A549 (cell line): ENCODE data around the gene KCNIP2. TPM values are rescaled to one million over a fixed set of nuclear protein-coding genes. Genes with fewer than 3 reads are reported as not detected.

ENCODE experiments used
- ATAC-seq, 2 experiments: fragments of 200-7000 bp in 1 of 2; fragments of >200 bp in 1 of 2; cut with Nextera tagmentation in 1 of 2; cut with Tn5 transposase in 1 of 2; 3 replicates each; pipeline versions ENCODE4 v1.8.0 to v1.9.1; 2018 to 2020; ENCODE audit warnings: mild to moderate bottlenecking in 1 of 2, moderate library complexity in 1 of 2
- CTCF ChIA-PET: fragments of 300-600 bp; sonication (Branson Sonifier 250); formaldehyde crosslinking; extraction: SDS; loops from one replicate; lab custom pipeline; 2021; ENCODE audit warnings: antibody characterized with exemption, inconsistent platforms; lab: Yijun Ruan, JAX
- POLR2A ChIA-PET: fragments of 350-600 bp; formaldehyde crosslinking; extraction: SDS; loops from one replicate; lab custom pipeline; 2021; ENCODE audit warnings: antibody characterized with exemption, inconsistent platforms; lab: Yijun Ruan, JAX
- DNase-seq, 2 experiments: peaks; one replicate each; pipeline versions ENCODE4 v3.0.0 to v3.0.0-alpha.2; 2011 to 2016; ENCODE audit warnings: low read depth in 1 of 2, low spot score in 1 of 2
- FAIRE-seq: peaks from 2 replicates; lab custom pipeline; 2011; peaks lifted over from hg19 to GRCh38; lab: Jason Lieb, UNC
- H3K27ac ChIP-seq, 2 experiments: fragments of >200 bp; sonication (Bioruptor Twin); formaldehyde crosslinking; 3 replicates each; pipeline ENCODE4 v1.5.1; 2016 to 2017
- H3K4me1 ChIP-seq: fragments of >200 bp; sonication (Bioruptor Twin); formaldehyde crosslinking; 3 replicates; pipeline ENCODE4 v1.6.1; 2016
- H3K4me2 ChIP-seq: fragments of >200 bp; sonication (Bioruptor Twin); formaldehyde crosslinking; 3 replicates; pipeline ENCODE4 v1.6.1; 2016
- H3K4me3 ChIP-seq: fragments of >200 bp; sonication (Bioruptor Twin); formaldehyde crosslinking; 3 replicates; pipeline ENCODE4 v1.5.1; 2016
- H3K9me3 ChIP-seq: fragments of >200 bp; sonication (Bioruptor Twin); formaldehyde crosslinking; 3 replicates; pipeline ENCODE4 v1.6.1; 2016
- BCL3 ChIP-seq: fragments of >200 bp; sonication (Bioruptor Twin); formaldehyde crosslinking; IDR thresholded peaks from 3 replicates; pipeline ENCODE4 v1.6.1; 2016
- BHLHE40 ChIP-seq: IDR thresholded peaks from 2 replicates; pipeline ENCODE4 v1.6.1; 2012; ENCODE audit warnings: low read depth, low read length, inconsistent platforms
- CBX8 ChIP-seq: fragments of 200-600 bp; sonication (generic); IDR thresholded peaks from 2 replicates; pipeline ENCODE4 v1.6.1; 2016
- CHD2 ChIP-seq: fragments of 150-350 bp; IDR thresholded peaks from 2 replicates; pipeline ENCODE4 v1.6.1; 2014; ENCODE audit warnings: low read length; ENCODE audit not compliant: partially characterized antibody
- CHD4 ChIP-seq: fragments of 200-600 bp; sonication (generic); IDR thresholded peaks from 2 replicates; pipeline ENCODE4 v1.6.1; 2016; ENCODE audit warnings: antibody characterized with exemption, mild to moderate bottlenecking, borderline replicate concordance
- E2F6 ChIP-seq: IDR thresholded peaks from 2 replicates; pipeline ENCODE4 v1.6.1; 2012; ENCODE audit warnings: low read depth, borderline replicate concordance
- EHMT2 ChIP-seq: fragments of 200-600 bp; sonication (generic); IDR thresholded peaks from 2 replicates; pipeline ENCODE4 v1.6.1; 2016; ENCODE audit warnings: antibody characterized with exemption, low read depth, mild to moderate bottlenecking, moderate library complexity
- ESRRA ChIP-seq: fragments of 150-350 bp; IDR thresholded peaks from 2 replicates; pipeline ENCODE4 v1.6.1; 2014; ENCODE audit warnings: mild to moderate bottlenecking, low read length, borderline replicate concordance
- FOSL2 ChIP-seq, 2 experiments: fragments of 450-650 bp in 1 of 2; fragments of >200 bp in 1 of 2; sonication (Bioruptor Twin) in 1 of 2; formaldehyde crosslinking; IDR thresholded peaks; 2 replicates each; pipeline versions ENCODE4 v1.5.0 to v1.6.1; 2016 to 2020; ENCODE audit warnings: mild to moderate bottlenecking in 1 of 2, moderate library complexity in 1 of 2
- FOXS1 ChIP-seq: fragments of 250-450 bp; sonication (Bioruptor Pico); IDR thresholded peaks from 2 replicates; pipeline ENCODE4 v1.5.0; 2020; ENCODE audit warnings: mild to moderate bottlenecking, moderate library complexity
- HOXB5 ChIP-seq: fragments of 250-450 bp; sonication (Bioruptor Pico); IDR thresholded peaks from 2 replicates; pipeline ENCODE4 v1.5.0; 2020; ENCODE audit warnings: mild to moderate bottlenecking, moderate library complexity
- JUN ChIP-seq, 2 experiments: fragments of >200 bp; sonication (Bioruptor Twin); formaldehyde crosslinking; IDR thresholded peaks; 2 replicates in 1 of 2; 3 replicates in 1 of 2; pipeline ENCODE4 v1.6.1; 2016 to 2017
- JUNB ChIP-seq: fragments of >200 bp; sonication (Bioruptor Twin); formaldehyde crosslinking; IDR thresholded peaks from 2 replicates; pipeline ENCODE4 v1.6.1; 2016
- MAZ ChIP-seq: fragments of 150-350 bp; IDR thresholded peaks from 2 replicates; pipeline ENCODE4 v1.6.1; 2014; ENCODE audit warnings: antibody characterized with exemption, low read depth, low read length, borderline replicate concordance
- NPAS2 ChIP-seq: fragments of 250-450 bp; sonication (Bioruptor Pico); IDR thresholded peaks from 2 replicates; pipeline ENCODE4 v1.8.0; 2022; ENCODE audit warnings: mild to moderate bottlenecking, moderate library complexity, borderline replicate concordance
- PHF8 ChIP-seq: fragments of 200-600 bp; sonication (generic); IDR thresholded peaks from 2 replicates; pipeline ENCODE4 v1.6.1; 2016; ENCODE audit warnings: low read depth, mild to moderate bottlenecking, antibody characterized with exemption, moderate library complexity, borderline replicate concordance
- POLR2A ChIP-seq: IDR thresholded peaks from 2 replicates; pipeline ENCODE4 v1.6.1; 2012; ENCODE audit warnings: mild to moderate bottlenecking, low read length
- POLR2AphosphoS2 ChIP-seq: conservative IDR thresholded peaks from 2 replicates; pipeline ENCODE4 v1.6.1; 2012; ENCODE audit warnings: low read length, improper control_type of control experiment, inconsistent platforms
- RARB ChIP-seq: fragments of 250-450 bp; sonication (Bioruptor Pico); IDR thresholded peaks from 2 replicates; pipeline ENCODE4 v1.8.0; 2021; ENCODE audit warnings: mild to moderate bottlenecking, moderate library complexity
- RFX5 ChIP-seq: fragments of 450-650 bp; IDR thresholded peaks from 2 replicates; pipeline ENCODE4 v1.7.1; 2014; ENCODE audit warnings: antibody characterized with exemption, mild to moderate bottlenecking, moderate library complexity
- RNF2 ChIP-seq: fragments of 200-600 bp; sonication (generic); IDR thresholded peaks from 2 replicates; pipeline ENCODE4 v1.6.1; 2016; ENCODE audit warnings: low read depth, mild to moderate bottlenecking, antibody characterized with exemption, moderate library complexity, borderline replicate concordance
- SREBF2 ChIP-seq: fragments of 450-650 bp; IDR thresholded peaks from 2 replicates; pipeline ENCODE4 v1.6.1; 2014; ENCODE audit warnings: mild to moderate bottlenecking, moderate library complexity
- TFCP2L1 ChIP-seq: fragments of 250-450 bp; sonication (Bioruptor Pico); IDR thresholded peaks from 2 replicates; pipeline ENCODE4 v1.5.0; 2021; ENCODE audit warnings: mild to moderate bottlenecking
- USF2 ChIP-seq: fragments of 450-650 bp; IDR thresholded peaks from 2 replicates; pipeline ENCODE4 v1.6.1; 2014; ENCODE audit warnings: antibody characterized with exemption
- ZC3H11A ChIP-seq: fragments of 450-650 bp; IDR thresholded peaks from 2 replicates; pipeline ENCODE4 v1.6.1; 2014; ENCODE audit warnings: antibody characterized with exemption, mild to moderate bottlenecking
- ZNF302 ChIP-seq: fragments of 250-450 bp; sonication (Bioruptor Pico); IDR thresholded peaks from 2 replicates; pipeline ENCODE4 v1.9.0; 2021; ENCODE audit warnings: inconsistent platforms, mild to moderate bottlenecking, moderate library complexity
- WGBS: methylation state at CpG from one replicate; pipeline ENCODE4 v1.1.6; 2017; ENCODE audit errors: missing lambda C conversion rate; 5-methylcytosine and 5-hydroxymethylcytosine counted together
- polyA plus RNA-seq, 4 experiments: library from polyadenylated mRNA; depleted of rRNA in 3 of 4; stranded (reverse); fragments of >200 nt; fragmentation: RNase III in 1 of 4; extraction: RNeasy Plus Mini Kit Qiagen cat#74134 plus additional on column Dnase treatment in 1 of 4; gene quantifications; 2 replicates in 3 of 4; 3 replicates in 1 of 4; pipeline ENCODE4 v1.2.3, GENCODE V29; 2011 to 2017
- TF ChIP-seq, protein P1 (sequence below): IDR thresholded peaks from 2 replicates; pipeline ENCODE4 v1.6.1; 2012
- TF ChIP-seq, protein P2 (sequence below): fragments of 150-350 bp; IDR thresholded peaks from 2 replicates; pipeline ENCODE4 v1.6.1; 2014; ENCODE audit warnings: low read depth, mild to moderate bottlenecking, low read length
- TF ChIP-seq, protein P3 (sequence below): fragments of 250-450 bp; sonication (Bioruptor Pico); IDR thresholded peaks from 2 replicates; pipeline ENCODE4 v1.5.0; 2020; ENCODE audit warnings: low read depth, mild to moderate bottlenecking, moderate library complexity

Gene KCNIP2
- polyA plus RNA-seq, 2 of the 4 experiments (the other 2 are of a cell fraction): 0.88 to 1.3 TPM

- POLR2A ChIA-PET: no interaction called here
These were observed 9.3 kb downstream of the KCNIP2 start for GRCh38 chr10:101834341-101834740.

DNA sequence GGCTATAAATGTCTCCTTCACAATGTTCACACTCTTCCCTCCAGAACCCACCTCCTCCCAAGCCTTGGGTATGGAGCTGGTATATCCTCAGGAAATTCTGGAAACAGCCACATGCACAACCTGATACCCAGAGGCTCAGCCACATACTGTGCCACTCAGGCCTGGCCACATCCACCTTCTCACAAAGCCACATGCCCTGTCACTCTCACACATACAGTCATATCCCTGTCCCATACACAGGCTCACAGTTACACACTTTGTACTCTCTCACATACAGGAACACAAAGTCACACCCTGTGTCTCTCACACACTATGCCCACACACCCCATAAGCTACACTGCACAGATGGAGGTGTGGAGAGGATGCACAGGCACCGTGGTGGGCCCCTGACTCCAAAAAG is 10.1 kb downstream of the KCNIP2 start:
- DNase-seq (no peak), ATAC-seq (no peak), FAIRE-seq (no peak)
- H3K4me1 ChIP-seq: peaks cover 18% of the 10 kb centered on the region
- no peak overlapping the region for H3K4me3 ChIP-seq
- H3K9me3 ChIP-seq: no peaks in the 10 kb centered on the region
- ChIA-PET POLR2A (no interaction called here), CTCF (interaction anchor here (4.1 to 8.0 kb wide), 3 partner anchors 10 to 176 kb away, joined by 46 to 126 read pairs (median 47); partner anchors contain the start of genes KCNIP2 and OGA)
- TF ChIP-seq, protein P1, sequence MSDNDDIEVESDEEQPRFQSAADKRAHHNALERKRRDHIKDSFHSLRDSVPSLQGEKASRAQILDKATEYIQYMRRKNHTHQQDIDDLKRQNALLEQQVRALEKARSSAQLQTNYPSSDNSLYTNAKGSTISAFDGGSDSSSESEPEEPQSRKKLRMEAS: no peak
- no peak for TF ChIP-seq RFX5
- TF ChIP-seq FOSL2 (IDR thresholded peaks at IDR 0.05): no peak
- TF ChIP-seq FOSL2 (CRISPR knock-in tag; IDR thresholded peaks at IDR 0.05): no peak
- TF ChIP-seq ESRRA: no peak
- no peak for TF ChIP-seq RARB (CRISPR knock-in tag)
- no peak for TF ChIP-seq ZNF302
- TF ChIP-seq CHD2: no peak
- TF ChIP-seq ZC3H11A: no peak
- no peak for TF ChIP-seq CHD4
- no peak for TF ChIP-seq SREBF2
- TF ChIP-seq, protein P2, sequence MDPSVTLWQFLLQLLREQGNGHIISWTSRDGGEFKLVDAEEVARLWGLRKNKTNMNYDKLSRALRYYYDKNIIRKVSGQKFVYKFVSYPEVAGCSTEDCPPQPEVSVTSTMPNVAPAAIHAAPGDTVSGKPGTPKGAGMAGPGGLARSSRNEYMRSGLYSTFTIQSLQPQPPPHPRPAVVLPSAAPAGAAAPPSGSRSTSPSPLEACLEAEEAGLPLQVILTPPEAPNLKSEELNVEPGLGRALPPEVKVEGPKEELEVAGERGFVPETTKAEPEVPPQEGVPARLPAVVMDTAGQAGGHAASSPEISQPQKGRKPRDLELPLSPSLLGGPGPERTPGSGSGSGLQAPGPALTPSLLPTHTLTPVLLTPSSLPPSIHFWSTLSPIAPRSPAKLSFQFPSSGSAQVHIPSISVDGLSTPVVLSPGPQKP: no peak
- no peak for TF ChIP-seq MAZ
- TF ChIP-seq HOXB5 (CRISPR knock-in tag): no peak
- no peak for TF ChIP-seq USF2
- 71% methylated on average over 1 of the region's 1 CpG for WGBS
- H3K4me2 ChIP-seq: no peak overlapping the region
- H3K27ac ChIP-seq: no peak overlapping the region

More at GRCh38 chr10:101834341-101834740, 9.3 kb downstream of the KCNIP2 start:
- Histone ChIP-seq H3K27ac (no peak overlapping the region), H3K4me1 (peaks cover 18% of the 10 kb centered on the region), H3K4me2 (no peak overlapping the region), H3K4me3 (no peak overlapping the region), H3K9me3 (no peaks in the 10 kb centered on the region)
- DNase-seq: no peak
- CTCF ChIA-PET: interaction anchor here (4.1 to 8.0 kb wide), 3 partner anchors 9 to 175 kb away, joined by 46 to 126 read pairs (median 47); partner anchors contain the start of genes KCNIP2 and OGA
- WGBS: 89% methylated on average over 8 of the region's 8 CpGs
- no peak for FAIRE-seq
- no peak for TF ChIP-seq JUN (IDR thresholded peaks at IDR 0.05)
- no peak for TF ChIP-seq RNF2
- no peak for TF ChIP-seq EHMT2
- no peak for ATAC-seq

GRCh38 chr10:101832325-101832771 is 11.3 kb downstream of the KCNIP2 start:
- H3K4me3 ChIP-seq: no peak overlapping the region
- H3K9me3 ChIP-seq: no peaks in the 10 kb centered on the region
- ATAC-seq (no peak), DNase-seq (no peak), FAIRE-seq (no peak)
- POLR2A ChIA-PET: no interaction called here
- H3K4me2 ChIP-seq: no peak overlapping the region
- no peak overlapping the region for H3K27ac ChIP-seq
- WGBS: 95% methylated on average over 4 of the region's 4 CpGs
- CTCF ChIA-PET: interaction anchor here (0.6 to 8.0 kb wide), 4 partner anchors 10 to 229 kb away, joined by 3 to 126 read pairs (median 24); partner anchors contain the start of gene KCNIP2
- peaks cover 18% of the 10 kb centered on the region for H3K4me1 ChIP-seq
- TF ChIP-seq ZC3H11A (no peak), PHF8 (no peak), POLR2A (no peak), JUNB (no peak), USF2 (no peak), BCL3 (no peak), NPAS2 (no peak), BHLHE40 (no peak), CBX8 (no peak), E2F6 (no peak), POLR2AphosphoS2 (no peak), HOXB5 (CRISPR knock-in tag) (no peak), CHD4 (no peak), TFCP2L1 (CRISPR knock-in tag) (no peak), FOXS1 (CRISPR knock-in tag) (no peak)
- TF ChIP-seq, protein P3, sequence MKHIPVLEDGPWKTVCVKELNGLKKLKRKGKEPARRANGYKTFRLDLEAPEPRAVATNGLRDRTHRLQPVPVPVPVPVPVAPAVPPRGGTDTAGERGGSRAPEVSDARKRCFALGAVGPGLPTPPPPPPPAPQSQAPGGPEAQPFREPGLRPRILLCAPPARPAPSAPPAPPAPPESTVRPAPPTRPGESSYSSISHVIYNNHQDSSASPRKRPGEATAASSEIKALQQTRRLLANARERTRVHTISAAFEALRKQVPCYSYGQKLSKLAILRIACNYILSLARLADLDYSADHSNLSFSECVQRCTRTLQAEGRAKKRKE (CRISPR knock-in tag): no peak
- TF ChIP-seq, protein P1: no peak
